SH-SY5Y (cell line): ENCODE measurements around the gene RUFY4.

Experiments
- GATA2 ChIP-seq: IDR thresholded peaks from 2 replicates; pipeline ENCODE4 v1.6.1; 2011; ENCODE audit warnings: mild to moderate bottlenecking, low read depth, low read length
- GATA3 ChIP-seq: IDR thresholded peaks from 2 replicates; pipeline ENCODE4 v1.6.1; 2011; ENCODE audit warnings: low read depth, mild to moderate bottlenecking, low read length, moderate library complexity

DNA sequence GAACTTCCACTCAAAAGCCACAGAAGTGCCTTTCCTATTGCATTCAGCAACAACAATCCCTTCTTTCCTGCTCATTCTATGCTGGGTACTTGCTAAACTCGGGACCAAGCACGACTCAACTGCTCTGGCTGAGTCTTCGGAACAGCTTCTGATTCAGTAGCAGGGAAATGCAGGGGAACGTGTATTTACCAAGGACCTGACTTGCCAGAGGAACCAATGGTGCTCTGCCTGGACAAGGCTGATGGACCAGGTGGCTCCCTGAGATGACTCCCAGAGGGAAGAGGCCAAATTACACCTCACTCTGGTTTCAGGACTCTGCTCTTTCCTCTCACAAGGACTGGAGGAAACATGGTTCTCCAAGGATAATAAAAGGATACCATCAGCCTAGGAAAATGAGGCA is 69.0 kb downstream of the RUFY4 start:
- TF ChIP-seq GATA2 = no peak
- no peak for TF ChIP-seq GATA3
